Osteoblast (primary cell): ENCODE data around the gene PTPRR. TPM values are rescaled to one million over a fixed set of nuclear protein-coding genes. Genes with fewer than 3 reads are reported as not detected.

Source experiments
- DNase-seq: peaks from one replicate; pipeline ENCODE4 v3.0.0; 2011; ENCODE audit warnings: low spot score, mixed read lengths; ENCODE audit not compliant: insufficient read length; ENCODE audit errors: missing footprints
- H2AFZ ChIP-seq: 2 replicates; pipeline ENCODE4 v1.6.0; 2011; ENCODE audit warnings: mild to moderate bottlenecking, low read length
- H3K27ac ChIP-seq: 2 replicates; pipeline ENCODE4 v1.5.1; 2011; ENCODE audit warnings: mild to moderate bottlenecking, low read depth, low read length, moderate library complexity
- H3K27me3 ChIP-seq: 2 replicates; pipeline ENCODE4 v1.6.0; 2012; ENCODE audit warnings: mild to moderate bottlenecking, control low read depth, inconsistent platforms, low read length, moderate library complexity; ENCODE audit not compliant: insufficient read depth
- H3K36me3 ChIP-seq: 2 replicates; pipeline ENCODE4 v1.5.1; 2011; ENCODE audit warnings: mild to moderate bottlenecking, low read length, control low read depth, moderate library complexity; ENCODE audit not compliant: insufficient read depth
- H3K4me1 ChIP-seq: 2 replicates; pipeline ENCODE4 v1.5.1; 2011; ENCODE audit warnings: mild to moderate bottlenecking, low read length, control low read depth, moderate library complexity; ENCODE audit not compliant: insufficient read depth
- H3K4me2 ChIP-seq: 2 replicates; pipeline ENCODE4 v1.6.0; 2011; ENCODE audit warnings: mild to moderate bottlenecking, low read length; ENCODE audit not compliant: insufficient read depth
- H3K4me3 ChIP-seq: fragments of 200-600 bp; sonication (generic); 3 replicates; pipeline ENCODE4 v1.5.1; 2012; ENCODE audit warnings: mild to moderate bottlenecking, low read length, inconsistent platforms; ENCODE audit not compliant: insufficient read depth
- H3K79me2 ChIP-seq: 2 replicates; pipeline ENCODE4 v1.6.0; 2012; ENCODE audit warnings: mild to moderate bottlenecking, low read length, control low read depth, inconsistent platforms; ENCODE audit not compliant: insufficient read depth
- H3K9me3 ChIP-seq: 2 replicates; pipeline ENCODE4 v1.5.1; 2011; ENCODE audit warnings: low read depth, low read length, control low read depth
- H4K20me1 ChIP-seq: 2 replicates; pipeline ENCODE4 v1.6.0; 2012; ENCODE audit warnings: mild to moderate bottlenecking, low read length, control low read depth; ENCODE audit not compliant: insufficient read depth
- CTCF ChIP-seq: IDR thresholded peaks from 2 replicates; pipeline ENCODE4 v1.5.1; 2011; ENCODE audit warnings: mild to moderate bottlenecking, low read depth, low read length, moderate library complexity; ENCODE audit errors: extremely low read depth
- total RNA-seq: library from RNA; depleted of rRNA; stranded (reverse); fragments of >200 nt; gene quantifications from 2 replicates; pipeline ENCODE4 v1.2.3, GENCODE V29; 2012

Gene PTPRR
- total RNA-seq, 1 donor = not detected

GRCh38 chr12:70637303-70638085 is 283.0 kb downstream of the PTPRR start, which contains the start of gene PTPRB:
Gene PTPRB (minus strand): TSS chr12:70637429. CDS start chr12:70637395, 34 bp downstream.
- Histone ChIP-seq H3K27ac (no peak within 1 kb of the TSS), H3K27me3 (peaks cover 4% of the 10 kb centered on the region), H3K79me2 (no peaks in the 10 kb centered on the region), H4K20me1 (no peaks in the 10 kb centered on the region), H3K36me3 (no peaks in the 10 kb centered on the region), H3K4me1 (no peaks in the 10 kb centered on the region), H3K4me2 (peak within 1 kb of the TSS; percentile 32), H3K4me3 (no peak within 1 kb of the TSS), H3K9me3 (no peaks in the 10 kb centered on the region), H2AFZ (peak within 1 kb of the TSS; percentile 54)
- no peak for DNase-seq
- no peak for TF ChIP-seq CTCF

- DNase-seq = no peak
- no peaks in the 10 kb centered on the region for H3K36me3 ChIP-seq
- no peaks in the 10 kb centered on the region for H3K79me2 ChIP-seq
- H3K4me1 ChIP-seq = no peaks in the 10 kb centered on the region
- no peak overlapping the region for H2AFZ ChIP-seq
- no peaks in the 10 kb centered on the region for H4K20me1 ChIP-seq
- peaks cover 4% of the 10 kb centered on the region for H3K27me3 ChIP-seq
- no peaks in the 10 kb centered on the region for H3K9me3 ChIP-seq
- no peak overlapping the region for H3K4me3 ChIP-seq
- no peak for TF ChIP-seq CTCF
- H3K27ac ChIP-seq = no peak overlapping the region
- no peak overlapping the region for H3K4me2 ChIP-seq
These were observed 284.8 kb downstream of the PTPRR start for GRCh38 chr12:70635755-70636154.

- Histone ChIP-seq H3K27ac (no peak overlapping the region), H3K27me3 (no peaks in the 10 kb centered on the region), H3K4me1 (peaks cover 6% of the 10 kb centered on the region), H3K4me2 (no peak overlapping the region), H3K9me3 (no peaks in the 10 kb centered on the region), H3K79me2 (no peaks in the 10 kb centered on the region), H2AFZ (no peak overlapping the region), H3K4me3 (no peak overlapping the region), H4K20me1 (no peaks in the 10 kb centered on the region), H3K36me3 (no peaks in the 10 kb centered on the region)
- TF ChIP-seq CTCF = no peak
- DNase-seq = no peak
These were observed 291.6 kb downstream of the PTPRR start for GRCh38 chr12:70628701-70629480.

GRCh38 chr12:70627677-70628076 is 292.9 kb downstream of the PTPRR start:
- Histone ChIP-seq H3K27ac (no peak overlapping the region), H4K20me1 (no peaks in the 10 kb centered on the region), H3K4me2 (peak overlapping the region; percentile 39), H3K9me3 (no peaks in the 10 kb centered on the region), H3K36me3 (no peaks in the 10 kb centered on the region), H3K27me3 (no peaks in the 10 kb centered on the region), H3K4me3 (no peak overlapping the region), H3K4me1 (peaks cover 6% of the 10 kb centered on the region), H2AFZ (peak overlapping the region; percentile 30), H3K79me2 (no peaks in the 10 kb centered on the region)
- DNase-seq = no peak
- TF ChIP-seq CTCF = no peak
